A549 treated with Mapracorat at 1 μM for 4 hours (cell line): ENCODE results near the gene POTEB. TPM values are rescaled to one million over a fixed set of nuclear protein-coding genes. Genes with fewer than 3 reads are reported as not detected.

Experiments
- total RNA-seq: library from RNA; stranded (reverse); fragments of 200-300 nt; extraction: Qiagen RNA extraction; gene quantifications from 5 replicates; pipeline ENCODE4 v1.2.3, GENCODE V29; 2022

Gene POTEB
- not detected in 5 replicates for total RNA-seq

DNA sequence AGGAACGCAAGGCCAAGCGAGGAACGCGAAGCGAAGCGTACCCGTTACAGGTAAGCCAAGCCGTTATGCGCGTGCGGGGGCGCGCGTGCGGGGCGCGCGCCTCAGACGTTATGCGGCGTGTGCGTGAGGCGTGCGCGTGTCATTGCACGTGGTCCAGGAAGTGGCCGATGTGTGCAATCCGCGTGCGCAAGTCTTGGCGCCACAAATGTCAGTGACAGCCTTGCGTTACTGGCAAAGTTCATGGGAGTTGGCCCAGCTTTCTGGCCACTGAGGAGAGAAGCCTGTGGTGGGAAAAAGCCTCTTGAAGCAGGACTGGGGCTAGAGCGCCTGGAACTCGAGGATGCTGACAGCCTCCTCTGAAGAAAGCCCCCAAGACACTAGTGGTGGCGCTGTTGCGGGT, at the start of gene POTEB:
TSS of gene POTEB (minus strand) at position 101 of the 400 bp plus-strand sequence. CDS start 489 bp downstream, outside the sequence.

Other genes starting within 250 kb of the POTEB start
- not detected in 5 replicates for gene OR4M2, start 202.8 kb upstream of the POTEB start, total RNA-seq